Neural cell (in vitro differentiated cells): ENCODE results near the gene PCDHB7.

Experiments used
- EP300 ChIP-seq: fragments of 450-650 bp; conservative IDR thresholded peaks from 2 replicates; pipeline ENCODE4 v1.6.1; 2014; ENCODE audit warnings: antibody characterized with exemption, mild to moderate bottlenecking, moderate library complexity; ENCODE audit not compliant: poor library complexity, severe bottlenecking
- TF ChIP-seq, protein P1 (sequence below): fragments of 450-650 bp; IDR thresholded peaks from 2 replicates; pipeline ENCODE4 v1.5.1; 2014; ENCODE audit warnings: antibody characterized with exemption, mild to moderate bottlenecking, moderate library complexity; ENCODE audit not compliant: poor library complexity, severe bottlenecking

GRCh38 chr5:141180313-141180712, 7.9 kb downstream of the PCDHB7 start:
- TF ChIP-seq, protein P1, sequence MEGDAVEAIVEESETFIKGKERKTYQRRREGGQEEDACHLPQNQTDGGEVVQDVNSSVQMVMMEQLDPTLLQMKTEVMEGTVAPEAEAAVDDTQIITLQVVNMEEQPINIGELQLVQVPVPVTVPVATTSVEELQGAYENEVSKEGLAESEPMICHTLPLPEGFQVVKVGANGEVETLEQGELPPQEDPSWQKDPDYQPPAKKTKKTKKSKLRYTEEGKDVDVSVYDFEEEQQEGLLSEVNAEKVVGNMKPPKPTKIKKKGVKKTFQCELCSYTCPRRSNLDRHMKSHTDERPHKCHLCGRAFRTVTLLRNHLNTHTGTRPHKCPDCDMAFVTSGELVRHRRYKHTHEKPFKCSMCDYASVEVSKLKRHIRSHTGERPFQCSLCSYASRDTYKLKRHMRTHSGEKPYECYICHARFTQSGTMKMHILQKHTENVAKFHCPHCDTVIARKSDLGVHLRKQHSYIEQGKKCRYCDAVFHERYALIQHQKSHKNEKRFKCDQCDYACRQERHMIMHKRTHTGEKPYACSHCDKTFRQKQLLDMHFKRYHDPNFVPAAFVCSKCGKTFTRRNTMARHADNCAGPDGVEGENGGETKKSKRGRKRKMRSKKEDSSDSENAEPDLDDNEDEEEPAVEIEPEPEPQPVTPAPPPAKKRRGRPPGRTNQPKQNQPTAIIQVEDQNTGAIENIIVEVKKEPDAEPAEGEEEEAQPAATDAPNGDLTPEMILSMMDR: no peak
- no peak for TF ChIP-seq EP300
